Endothelial cell of umbilical vein (primary cell): Measurements from ENCODE around the gene SPAM1. TPM values are rescaled to one million over a fixed set of nuclear protein-coding genes. Genes with fewer than 3 reads are reported as not detected.

Experiments used
- BruUV-seq: library from RNA; stranded (reverse); fragments of 400-500 nt; replicated peaks from 2 replicates; lab custom pipeline; 2021; lab: Mats Ljungman, UMichigan
- CTCF ChIA-PET: fragments of 300-600, 350-600 bp; sonication (Branson Sonifier 250); formaldehyde crosslinking; loops from one replicate; lab custom pipeline; 2021; ENCODE audit warnings: antibody characterized with exemption, inconsistent platforms; lab: Charles Lee
- POLR2A ChIA-PET: fragments of 300-600, 350-600 bp; sonication (Branson Sonifier 250); formaldehyde crosslinking; loops from one replicate; lab custom pipeline; 2021; ENCODE audit warnings: antibody characterized with exemption, inconsistent platforms; lab: Charles Lee
- DNase-seq: peaks from one replicate; pipeline ENCODE4 v3.0.0-alpha.2; 2011; ENCODE audit warnings: low read depth, low spot score
- FAIRE-seq: peaks from 2 replicates; lab custom pipeline; 2011; peaks lifted over from hg19 to GRCh38; lab: Jason Lieb, UNC
- H2AFZ ChIP-seq: 2 replicates; pipeline ENCODE4 v1.6.0; 2012; ENCODE audit warnings: low read depth, low read length, control low read depth, inconsistent platforms
- H3K27ac ChIP-seq: 2 replicates; pipeline ENCODE4 v1.5.1; 2011; ENCODE audit warnings: low read depth, mild to moderate bottlenecking, control low read depth, low read length, moderate library complexity; ENCODE audit not compliant: insufficient read depth
- H3K27me3 ChIP-seq, 2 experiments: 2 replicates each; pipeline versions ENCODE4 v1.6.0 to v1.6.1; 2011; ENCODE audit warnings: low read length in 2 of 2, mixed read lengths in 1 of 2; ENCODE audit not compliant: control insufficient read depth in 2 of 2, insufficient read depth in 2 of 2
- H3K36me3 ChIP-seq, 2 experiments: 2 replicates in 1 of 2; 3 replicates in 1 of 2; pipeline ENCODE4 v1.5.1; 2011; ENCODE audit warnings: low read length in 2 of 2, mild to moderate bottlenecking in 1 of 2, moderate library complexity in 1 of 2; ENCODE audit not compliant: control insufficient read depth in 2 of 2, insufficient read depth in 2 of 2; ENCODE audit errors: extremely low read depth in 1 of 2
- H3K4me1 ChIP-seq: 3 replicates; pipeline ENCODE4 v1.5.1; 2011; ENCODE audit warnings: mild to moderate bottlenecking, low read length; ENCODE audit not compliant: control insufficient read depth, insufficient read depth; ENCODE audit errors: extremely low read depth
- H3K4me2 ChIP-seq: 2 replicates; pipeline ENCODE4 v1.6.1; 2011; ENCODE audit warnings: low read length, control low read depth, mixed read lengths; ENCODE audit not compliant: insufficient read depth
- H3K4me3 ChIP-seq, 3 experiments: fragments of 200-600 bp in 1 of 3; sonication (generic), shearing (Covaris generic) in 1 of 3; replicated peaks in 1 of 3; 2 replicates each; pipeline ENCODE4 v1.5.1; 2011 to 2016; ENCODE audit warnings: control low read depth in 3 of 3, low read length in 3 of 3, mild to moderate bottlenecking in 2 of 3, inconsistent platforms in 1 of 3, low read depth in 1 of 3, moderate library complexity in 1 of 3; ENCODE audit not compliant: insufficient read depth in 1 of 3
- H3K79me2 ChIP-seq: 2 replicates; pipeline ENCODE4 v1.6.0; 2012; ENCODE audit warnings: low read length, inconsistent platforms; ENCODE audit not compliant: control insufficient read depth, insufficient read depth
- H3K9ac ChIP-seq: replicated peaks from 2 replicates; pipeline ENCODE3; 2011; ENCODE audit warnings: low read length, control low read depth; ENCODE audit not compliant: insufficient read depth; ENCODE audit errors: extremely low read depth
- H3K9me1 ChIP-seq: replicated peaks from 3 replicates; pipeline ENCODE4 v1.6.0; 2011; ENCODE audit warnings: mild to moderate bottlenecking, low read length; ENCODE audit not compliant: control insufficient read depth, insufficient read depth; ENCODE audit errors: extremely low read depth
- H3K9me3 ChIP-seq: replicated peaks from 2 replicates; pipeline ENCODE4 v1.5.1; 2012; ENCODE audit warnings: low read length, inconsistent platforms; ENCODE audit not compliant: control insufficient read depth, insufficient read depth
- H4K20me1 ChIP-seq: replicated peaks from 2 replicates; pipeline ENCODE3; 2011; ENCODE audit warnings: mild to moderate bottlenecking, low read length; ENCODE audit not compliant: control insufficient read depth, insufficient read depth; ENCODE audit errors: extremely low read depth
- EZH2 ChIP-seq: IDR thresholded peaks from 2 replicates; pipeline ENCODE4 v1.6.1; 2012; ENCODE audit warnings: borderline replicate concordance, low read depth, mild to moderate bottlenecking, moderate library complexity, low read length, inconsistent platforms; ENCODE audit not compliant: severe bottlenecking
- FOS ChIP-seq: IDR thresholded peaks from 2 replicates; pipeline ENCODE4 v1.6.1; 2011; ENCODE audit warnings: mild to moderate bottlenecking, low read length, moderate library complexity, borderline replicate concordance; ENCODE audit not compliant: insufficient read depth
- GATA2 ChIP-seq: IDR thresholded peaks from 2 replicates; pipeline ENCODE4 v1.7.0; 2011; ENCODE audit warnings: low read depth, mild to moderate bottlenecking, moderate library complexity, mixed read lengths, low read length; ENCODE audit not compliant: insufficient read length, insufficient read depth
- JUN ChIP-seq: IDR thresholded peaks from 2 replicates; pipeline ENCODE4 v1.6.1; 2011; ENCODE audit warnings: borderline replicate concordance, low read depth; ENCODE audit not compliant: insufficient read length, insufficient read depth
- MAX ChIP-seq: IDR thresholded peaks from 2 replicates; pipeline ENCODE4 v1.6.1; 2011; ENCODE audit not compliant: insufficient read depth, insufficient read length
- MYC ChIP-seq: IDR thresholded peaks from one replicate; pipeline ENCODE4 v1.6.1; 2011; ENCODE audit warnings: mild to moderate bottlenecking, low read depth, low read length
- POLR2A ChIP-seq: IDR thresholded peaks from 2 replicates; pipeline ENCODE4 v1.6.1; 2012; ENCODE audit warnings: low read depth, mild to moderate bottlenecking, control low read depth, low read length
- POLR2AphosphoS5 ChIP-seq: IDR thresholded peaks from 2 replicates; pipeline ENCODE4 v1.6.1; 2012; ENCODE audit warnings: low read depth, mild to moderate bottlenecking, control low read depth, low read length, moderate library complexity; ENCODE audit not compliant: insufficient read depth
- dilution Hi-C: fragments of 300-500 bp; cut with MboI; formaldehyde crosslinking; loops from one replicate; pipeline ENCODE4 v1.15.0; 2019; ENCODE audit warnings: low sequenced_read_pairs; ENCODE audit not compliant: extremely low pct_ligation_motif_present
- intact Hi-C: fragments of 100-400 bp; cut with micrococcal nuclease; formaldehyde crosslinking; loops from one replicate; pipeline ENCODE4 v1.10.0; 2022
- polyA plus RNA-seq, 4 experiments: library from polyadenylated mRNA; depleted of rRNA in 3 of 4; stranded (reverse) in 3 of 4; unstranded in 1 of 4; fragments of >200 nt; gene quantifications; 2 replicates each; pipeline versions ENCODE4 v1.2.1 to v1.2.3, GENCODE V29; 2011 to 2012; ENCODE audit warnings: missing spikeins in 1 of 4
- total RNA-seq: library from RNA; stranded (reverse); gene quantifications from 2 replicates; pipeline ENCODE4 v1.2.3, GENCODE V29; 2021
- TF ChIP-seq, protein P1 (sequence below), 2 donors: IDR thresholded peaks; 1 replicate in 1 of 2; 2 replicates in 1 of 2; pipeline ENCODE4 v1.5.1; 2011; ENCODE audit warnings: low read length in 2 of 2, mild to moderate bottlenecking in 2 of 2, moderate library complexity in 2 of 2, control low read depth in 1 of 2, inconsistent platforms in 1 of 2, low read depth in 1 of 2; ENCODE audit not compliant: insufficient read depth in 1 of 2; ENCODE audit errors: extremely low read depth in 1 of 2

SPAM1 gene
- total and polyA plus RNA-seq, 2 donors (not counting 3 experiments of a cell fraction or from before 2014, with no cell fraction given): not detected

- Histone ChIP-seq H3K79me2 (no peaks in the 10 kb centered on the region), H4K20me1 (no peaks in the 10 kb centered on the region), H3K9me1 (no peaks in the 10 kb centered on the region), H2AFZ (no peak overlapping the region), H3K27ac (no peak overlapping the region), H3K4me3 (no peak overlapping the region), H3K4me1 (no peaks in the 10 kb centered on the region), H3K27me3 (no peaks in the 10 kb centered on the region), H3K4me2 (no peak overlapping the region), H3K9ac (no peak overlapping the region), H3K9me3 (no peaks in the 10 kb centered on the region), H3K36me3 (no peaks in the 10 kb centered on the region)
- POLR2A ChIA-PET: no interaction called here
- CTCF ChIA-PET: no interaction called here
- dilution Hi-C loops (no loop called here), intact Hi-C loops (no loop called here)
- no TSS peak for BruUV-seq
- FAIRE-seq (no peak), DNase-seq (no peak)
- TF ChIP-seq POLR2A: no peak
- TF ChIP-seq JUN: no peak
- no peak for TF ChIP-seq GATA2
- no peak for TF ChIP-seq POLR2AphosphoS5
- no peak for TF ChIP-seq MAX
- TF ChIP-seq EZH2: no peak
- TF ChIP-seq, protein P1, sequence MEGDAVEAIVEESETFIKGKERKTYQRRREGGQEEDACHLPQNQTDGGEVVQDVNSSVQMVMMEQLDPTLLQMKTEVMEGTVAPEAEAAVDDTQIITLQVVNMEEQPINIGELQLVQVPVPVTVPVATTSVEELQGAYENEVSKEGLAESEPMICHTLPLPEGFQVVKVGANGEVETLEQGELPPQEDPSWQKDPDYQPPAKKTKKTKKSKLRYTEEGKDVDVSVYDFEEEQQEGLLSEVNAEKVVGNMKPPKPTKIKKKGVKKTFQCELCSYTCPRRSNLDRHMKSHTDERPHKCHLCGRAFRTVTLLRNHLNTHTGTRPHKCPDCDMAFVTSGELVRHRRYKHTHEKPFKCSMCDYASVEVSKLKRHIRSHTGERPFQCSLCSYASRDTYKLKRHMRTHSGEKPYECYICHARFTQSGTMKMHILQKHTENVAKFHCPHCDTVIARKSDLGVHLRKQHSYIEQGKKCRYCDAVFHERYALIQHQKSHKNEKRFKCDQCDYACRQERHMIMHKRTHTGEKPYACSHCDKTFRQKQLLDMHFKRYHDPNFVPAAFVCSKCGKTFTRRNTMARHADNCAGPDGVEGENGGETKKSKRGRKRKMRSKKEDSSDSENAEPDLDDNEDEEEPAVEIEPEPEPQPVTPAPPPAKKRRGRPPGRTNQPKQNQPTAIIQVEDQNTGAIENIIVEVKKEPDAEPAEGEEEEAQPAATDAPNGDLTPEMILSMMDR (IDR thresholded peaks at IDR 0.05; ENCODE audit: extremely low read depth in 1 of 2, insufficient read depth in 1 of 2, low read depth in 1 of 2, low read length in 2 of 2): no peak
- TF ChIP-seq MYC: no peak
- no peak for TF ChIP-seq FOS
These were observed 36.7 kb downstream of the SPAM1 start for GRCh38 chr7:123961771-123962170.
